Naive B cell (primary cell): Measurements from ENCODE around the gene HNRNPU. TPM values are rescaled to one million over a fixed set of nuclear protein-coding genes. Genes with fewer than 3 reads are reported as not detected.

Source experiments
- ATAC-seq, 2 donors: fragments of 150-1000 bp; cut with Tn5 transposase; 2 replicates each; pipeline ENCODE4 v1.10.0; 2021; ENCODE audit warnings: low read depth in 2 of 2, mild to moderate bottlenecking in 2 of 2, moderate library complexity in 2 of 2
- DNase-seq: peaks from one replicate; pipeline ENCODE4 v3.0.0; 2022
- H3K27ac Mint-ChIP-seq, 6 donors: one replicate each; pipeline ENCODE4 v1.8.0; 2020 to 2022; ENCODE audit warnings: mild to moderate bottlenecking in 6 of 6, mixed read lengths in 6 of 6, moderate library complexity in 5 of 6, inconsistent platforms in 2 of 6
- H3K27me3 Mint-ChIP-seq, 3 donors: one replicate each; pipeline ENCODE4 v1.8.0; 2021 to 2022; ENCODE audit warnings: mixed read lengths in 3 of 3, mild to moderate bottlenecking in 1 of 3
- H3K36me3 Mint-ChIP-seq, 2 donors: one replicate each; pipeline ENCODE4 v1.8.0; 2020 to 2022; ENCODE audit warnings: mixed read lengths in 2 of 2, inconsistent platforms in 1 of 2, mild to moderate bottlenecking in 1 of 2
- H3K4me1 Mint-ChIP-seq, 3 donors: one replicate each; pipeline ENCODE4 v1.8.0; 2020 to 2022; ENCODE audit warnings: mixed read lengths in 3 of 3, inconsistent platforms in 1 of 3, mild to moderate bottlenecking in 1 of 3, moderate library complexity in 1 of 3
- H3K4me3 Mint-ChIP-seq, 8 donors: one replicate each; pipeline ENCODE4 v1.8.0; 2020 to 2022; ENCODE audit warnings: mild to moderate bottlenecking in 8 of 8, mixed read lengths in 8 of 8, moderate library complexity in 8 of 8, inconsistent platforms in 2 of 8
- H3K9me3 Mint-ChIP-seq, 7 donors: one replicate each; pipeline ENCODE4 v1.8.0; 2020 to 2022; ENCODE audit warnings: mixed read lengths in 7 of 7, mild to moderate bottlenecking in 5 of 7, inconsistent platforms in 2 of 7, moderate library complexity in 1 of 7
- polyA plus RNA-seq, 6 donors: library from polyadenylated mRNA; unstranded; fragments of 300-500 nt; fragmentation: Illumina TruSeq; gene quantifications; one replicate each; pipeline ENCODE4 v1.2.3, GENCODE V29; 2021; ENCODE audit warnings: low read depth in 6 of 6

Gene HNRNPU
- polyA plus RNA-seq, 6 donors from 2014 or later, result 131 to 412 (median 247) TPM

GRCh38 chr1:244869950-244870349 lies 5.6 kb upstream of the HNRNPU start:
- DNase-seq, result no peak
- H3K4me3 Mint-ChIP-seq, result no peak overlapping the region
- no peaks in the 10 kb centered on the region for H3K27me3 Mint-ChIP-seq

GRCh38 chr1:244869364-244869827 lies 5.1 kb upstream of the HNRNPU start:
- ATAC-seq (no peak), DNase-seq (no peak)
- Mint-ChIP-seq H3K9me3 (no peaks in the 10 kb centered on the region), H3K27me3 (peaks cover 0 to 4% (median 0%) of the 10 kb centered on the region in 3 donors), H3K36me3 (no peaks in the 10 kb centered on the region), H3K4me3 (no peak overlapping the region), H3K27ac (no peak overlapping the region), H3K4me1 (peaks cover 0 to 7% (median 7%) of the 10 kb centered on the region in 3 donors)

More at GRCh38 chr1:244869950-244870349, 5.6 kb upstream of the HNRNPU start:
- peaks cover 0 to 5% (median 4%) of the 10 kb centered on the region in 3 donors for H3K4me1 Mint-ChIP-seq
- H3K27ac Mint-ChIP-seq, result no peak overlapping the region
- no peaks in the 10 kb centered on the region for H3K9me3 Mint-ChIP-seq
- ATAC-seq, result no peak
- no peaks in the 10 kb centered on the region for H3K36me3 Mint-ChIP-seq

GRCh38 chr1:244868484-244869363 lies 4.4 kb upstream of the HNRNPU start:
- Mint-ChIP-seq H3K9me3 (no peaks in the 10 kb centered on the region), H3K4me3 (no peak overlapping the region), H3K36me3 (peaks cover 0 to 5% of the 10 kb centered on the region in 2 donors), H3K4me1 (peaks cover 0 to 13% (median 7%) of the 10 kb centered on the region in 3 donors), H3K27me3 (peaks cover 0 to 4% (median 0%) of the 10 kb centered on the region in 3 donors), H3K27ac (no peak overlapping the region)
- ATAC-seq (no peak), DNase-seq (no peak)

DNA sequence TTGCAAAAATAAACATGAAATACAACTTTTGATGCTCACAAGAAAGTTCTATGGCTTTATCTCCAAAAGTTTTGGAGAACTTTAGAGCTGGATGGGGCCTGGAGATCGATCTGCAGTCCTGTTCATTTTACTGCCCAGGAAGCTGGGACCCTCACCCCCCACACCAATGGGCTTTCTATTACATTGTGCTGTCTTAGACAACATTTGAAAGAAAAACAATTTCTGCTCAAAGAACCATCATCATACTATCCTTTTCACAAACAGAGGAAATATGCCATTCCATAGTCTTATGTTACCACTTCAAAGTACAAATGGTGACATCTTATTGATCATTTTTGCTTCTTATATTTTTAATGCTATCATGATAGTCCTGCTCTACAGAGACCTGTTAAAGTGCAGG lies 2.0 kb upstream of the HNRNPU start:
- Mint-ChIP-seq H3K4me3 (peak overlapping the region in 1 of 8 donors; percentile 50), H3K4me1 (peaks cover 13 to 26% (median 19%) of the 10 kb centered on the region in 3 donors), H3K9me3 (no peaks in the 10 kb centered on the region), H3K27ac (peak overlapping the region in 1 of 6 donors; percentile 32), H3K36me3 (peaks cover 8 to 16% of the 10 kb centered on the region in 2 donors), H3K27me3 (peaks cover 0 to 4% (median 0%) of the 10 kb centered on the region in 3 donors)
- DNase-seq (no peak), ATAC-seq (no peak)

DNA sequence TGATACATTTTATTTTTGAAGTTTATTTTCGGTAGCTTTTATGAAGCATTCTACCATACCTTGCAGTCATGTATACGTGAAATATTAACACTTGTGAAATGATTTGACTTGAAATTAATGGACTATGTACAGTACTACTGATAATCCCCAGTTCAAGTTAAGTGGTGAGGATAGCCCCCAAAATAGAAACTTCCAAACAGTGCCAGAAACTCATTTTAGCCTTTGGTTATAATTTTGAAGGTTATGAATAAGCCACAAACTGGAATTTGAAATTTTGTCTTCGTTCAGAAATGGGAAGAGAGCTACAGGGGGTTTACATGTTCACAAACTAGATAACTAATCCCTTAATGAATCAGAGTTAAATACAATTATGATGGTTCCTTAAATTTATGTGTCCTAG lies 1.5 kb upstream of the HNRNPU start:
- peak overlapping the region in 2 of 8 donors; percentile 82 to 98 for H3K4me3 Mint-ChIP-seq
- peaks cover 12 to 16% of the 10 kb centered on the region in 2 donors for H3K36me3 Mint-ChIP-seq
- peak overlapping the region in 5 of 6 donors; percentile 14 to 99 (median 66) for H3K27ac Mint-ChIP-seq
- peaks cover 18 to 31% (median 25%) of the 10 kb centered on the region in 3 donors for H3K4me1 Mint-ChIP-seq
- DNase-seq (no peak), ATAC-seq (no peak)
- H3K9me3 Mint-ChIP-seq, result no peaks in the 10 kb centered on the region
- peaks cover 0 to 4% (median 0%) of the 10 kb centered on the region in 3 donors for H3K27me3 Mint-ChIP-seq

GRCh38 chr1:244865028-244865371 lies 657 bp upstream of the HNRNPU start:
- H3K27ac Mint-ChIP-seq, result peak overlapping the region; percentile 95 to 100 (median 98)
- no peak for ATAC-seq

DNA sequence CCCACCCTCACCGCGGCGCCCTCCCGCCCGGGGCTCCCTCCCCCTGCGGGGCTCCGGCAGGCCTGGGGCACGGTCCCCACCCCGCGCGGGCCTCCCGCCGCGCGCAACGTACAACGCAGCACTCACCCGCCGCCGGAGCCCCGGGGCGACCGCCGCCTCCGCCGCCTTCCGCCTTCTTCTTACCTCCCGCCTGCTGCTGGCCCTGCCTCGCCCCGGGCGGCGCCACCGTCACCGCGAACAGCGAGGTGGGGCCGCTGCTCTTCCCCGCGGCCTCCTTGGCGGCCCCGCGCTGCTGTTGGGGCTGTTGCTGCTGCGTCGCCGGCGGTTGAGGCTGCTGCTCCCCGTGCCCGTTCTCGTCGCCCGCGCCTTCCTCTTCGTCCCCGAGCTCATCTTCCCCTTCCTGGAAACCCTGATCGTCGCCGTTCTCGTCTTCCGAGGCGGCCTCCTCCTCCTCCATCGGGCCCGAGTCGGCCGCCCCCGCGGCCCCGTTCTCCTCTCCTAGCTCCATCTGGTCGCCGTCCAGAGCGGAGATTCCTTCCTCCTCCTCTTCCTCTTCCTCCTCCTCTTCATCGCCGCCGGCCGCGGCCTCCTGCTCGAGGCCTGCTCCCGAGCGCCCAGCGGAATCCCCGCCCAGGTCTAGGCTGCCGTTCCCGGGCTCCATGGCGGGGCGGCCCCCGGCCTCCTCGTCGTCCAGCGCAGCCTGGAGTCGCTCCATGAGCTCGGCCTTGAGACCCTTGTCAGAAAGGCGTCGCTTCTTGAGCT lies 671 bp downstream of the HNRNPU start:
- Mint-ChIP-seq H3K4me3 (peak overlapping the region; percentile 82 to 99 (median 96)), H3K27ac (peak overlapping the region; percentile 95 to 100 (median 98)), H3K27me3 (peaks cover 0 to 4% (median 0%) of the 10 kb centered on the region in 3 donors), H3K9me3 (no peaks in the 10 kb centered on the region), H3K36me3 (peaks cover 14 to 16% of the 10 kb centered on the region in 2 donors), H3K4me1 (peaks cover 27 to 45% (median 41%) of the 10 kb centered on the region in 3 donors)
- DNase-seq, result no peak
- ATAC-seq, result no peak

More at GRCh38 chr1:244865028-244865371, 657 bp upstream of the HNRNPU start:
- no peak for DNase-seq
- Mint-ChIP-seq H3K4me3 (peak overlapping the region; percentile 82 to 99 (median 95)), H3K9me3 (no peaks in the 10 kb centered on the region), H3K27me3 (peaks cover 0 to 4% (median 0%) of the 10 kb centered on the region in 3 donors), H3K36me3 (peaks cover 12 to 16% of the 10 kb centered on the region in 2 donors), H3K4me1 (peaks cover 24 to 38% (median 33%) of the 10 kb centered on the region in 3 donors)

GRCh38 chr1:244862699-244863490 lies 1.4 kb downstream of the HNRNPU start:
- Mint-ChIP-seq H3K36me3 (peaks cover 16% of the 10 kb centered on the region in 2 donors), H3K27me3 (peaks cover 0 to 4% (median 0%) of the 10 kb centered on the region in 3 donors), H3K27ac (peak overlapping the region; percentile 95 to 99 (median 98)), H3K4me1 (peaks cover 28 to 47% (median 45%) of the 10 kb centered on the region in 3 donors), H3K4me3 (peak overlapping the region; percentile 82 to 99 (median 96)), H3K9me3 (no peaks in the 10 kb centered on the region)
- peak; percentile 57 to 59 for ATAC-seq
- DNase-seq, result peak; percentile 88

- Mint-ChIP-seq H3K36me3 (peaks cover 16% of the 10 kb centered on the region in 2 donors), H3K9me3 (no peaks in the 10 kb centered on the region), H3K27me3 (peaks cover 0 to 4% (median 0%) of the 10 kb centered on the region in 3 donors), H3K4me3 (peak overlapping the region; percentile 82 to 99 (median 96)), H3K4me1 (peaks cover 28 to 49% (median 47%) of the 10 kb centered on the region in 3 donors), H3K27ac (peak overlapping the region; percentile 95 to 99 (median 98))
- ATAC-seq (no peak), DNase-seq (no peak)
Observed at GRCh38 chr1:244862354-244862698, 2.0 kb downstream of the HNRNPU start.

GRCh38 chr1:244861683-244862082 lies 2.7 kb downstream of the HNRNPU start:
- H3K27me3 Mint-ChIP-seq, result peaks cover 0 to 4% (median 0%) of the 10 kb centered on the region in 3 donors
- H3K4me3 Mint-ChIP-seq, result peak overlapping the region; percentile 82 to 99 (median 96)
- peaks cover 16 to 23% of the 10 kb centered on the region in 2 donors for H3K36me3 Mint-ChIP-seq
- ATAC-seq (no peak), DNase-seq (no peak)
- H3K9me3 Mint-ChIP-seq, result no peaks in the 10 kb centered on the region
- H3K4me1 Mint-ChIP-seq, result peaks cover 28 to 54% (median 50%) of the 10 kb centered on the region in 3 donors
- peak overlapping the region in 5 of 6 donors; percentile 13 to 95 (median 62) for H3K27ac Mint-ChIP-seq

- H3K36me3 Mint-ChIP-seq, result peaks cover 19 to 26% of the 10 kb centered on the region in 2 donors
- H3K27ac Mint-ChIP-seq, result peak overlapping the region in 5 of 6 donors; percentile 13 to 95 (median 30)
- H3K4me1 Mint-ChIP-seq, result peaks cover 32 to 60% (median 56%) of the 10 kb centered on the region in 3 donors
- DNase-seq (no peak), ATAC-seq (no peak)
- H3K4me3 Mint-ChIP-seq, result peak overlapping the region; percentile 63 to 99 (median 92)
- no peaks in the 10 kb centered on the region for H3K9me3 Mint-ChIP-seq
- peaks cover 0 to 4% (median 0%) of the 10 kb centered on the region in 3 donors for H3K27me3 Mint-ChIP-seq
Observed at GRCh38 chr1:244860914-244861610, 3.3 kb downstream of the HNRNPU start.

DNA sequence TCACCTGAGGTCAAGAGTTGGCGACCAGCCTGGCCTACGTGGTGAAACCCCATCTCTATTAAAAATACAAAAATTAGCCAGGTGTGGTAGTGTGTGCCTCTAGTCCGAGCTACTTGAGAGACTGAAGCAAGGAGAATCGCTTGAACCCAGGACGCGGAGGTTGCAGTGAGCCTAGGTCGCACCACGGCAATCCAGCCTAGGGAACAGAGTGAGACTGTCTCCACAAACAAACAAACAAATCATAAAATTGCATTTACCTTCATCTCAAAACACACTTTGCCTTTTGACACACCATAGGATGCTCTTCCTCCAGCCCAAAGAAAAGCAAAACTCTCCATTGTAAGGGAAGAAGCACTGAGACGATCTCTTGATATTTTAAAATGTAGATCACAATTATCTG lies 4.3 kb downstream of the HNRNPU start:
- H3K27me3 Mint-ChIP-seq, result peaks cover 0 to 4% (median 0%) of the 10 kb centered on the region in 3 donors
- H3K4me1 Mint-ChIP-seq, result peaks cover 41 to 67% (median 63%) of the 10 kb centered on the region in 3 donors
- DNase-seq (no peak), ATAC-seq (no peak)
- H3K4me3 Mint-ChIP-seq, result peak overlapping the region in 5 of 8 donors; percentile 9 to 98 (median 39)
- peak overlapping the region in 2 of 6 donors; percentile 73 to 76 for H3K27ac Mint-ChIP-seq
- no peaks in the 10 kb centered on the region for H3K9me3 Mint-ChIP-seq
- peaks cover 29 to 34% of the 10 kb centered on the region in 2 donors for H3K36me3 Mint-ChIP-seq
